Neuronal stem cell (in vitro differentiated cells): Measurements from ENCODE around the gene SLK.

Experiments
- DNase-seq: peaks from one replicate; pipeline ENCODE4 v3.0.0-alpha.2; 2013; ENCODE audit warnings: low spot score
- H2AFZ ChIP-seq: one replicate; pipeline ENCODE4 v1.6.1; 2013; ENCODE audit warnings: mild to moderate bottlenecking, low read length, inconsistent platforms
- H2AK5ac ChIP-seq: 2 replicates; pipeline ENCODE4 v1.6.1; 2013; ENCODE audit warnings: low read depth, mild to moderate bottlenecking, inconsistent platforms, low read length, moderate library complexity, mixed read lengths
- H2BK120ac ChIP-seq: 2 replicates; pipeline ENCODE4 v1.6.1; 2013; ENCODE audit warnings: low read depth, mild to moderate bottlenecking, inconsistent platforms, low read length, moderate library complexity, mixed read lengths
- H2BK12ac ChIP-seq: one replicate; pipeline ENCODE4 v1.6.1; 2013; ENCODE audit warnings: low read length, inconsistent platforms
- H2BK15ac ChIP-seq: 2 replicates; pipeline ENCODE4 v1.6.1; 2013; ENCODE audit warnings: mild to moderate bottlenecking, low read length, inconsistent platforms, mixed read lengths
- H2BK5ac ChIP-seq: one replicate; pipeline ENCODE4 v1.6.1; 2013; ENCODE audit warnings: inconsistent platforms, mild to moderate bottlenecking, low read length, moderate library complexity
- H3K14ac ChIP-seq: one replicate; pipeline ENCODE4 v1.6.1; 2013; ENCODE audit warnings: low read length, inconsistent platforms
- H3K18ac ChIP-seq: 2 replicates; pipeline ENCODE4 v1.6.1; 2013; ENCODE audit warnings: low read length, inconsistent platforms
- H3K23ac ChIP-seq: 2 replicates; pipeline ENCODE4 v1.6.1; 2013; ENCODE audit warnings: low read depth, mild to moderate bottlenecking, mixed read lengths, low read length, inconsistent platforms; ENCODE audit not compliant: poor library complexity
- H3K27ac ChIP-seq: replicated peaks from 3 replicates; pipeline ENCODE4 v1.5.1; 2013; ENCODE audit warnings: low read length, inconsistent platforms
- H3K27me3 ChIP-seq, 3 experiments: 2 replicates each; pipeline ENCODE4 v1.6.1; 2013; ENCODE audit warnings: low read length in 3 of 3, mild to moderate bottlenecking in 2 of 3, inconsistent platforms in 1 of 3, low read depth in 1 of 3, mixed read lengths in 1 of 3, moderate library complexity in 1 of 3; ENCODE audit not compliant: control insufficient read depth in 3 of 3, insufficient read depth in 3 of 3
- H3K36me3 ChIP-seq, 2 donors: replicated peaks in 1 of 2; 2 replicates each; pipeline ENCODE4 v1.6.1; 2013; ENCODE audit warnings: low read length in 2 of 2; ENCODE audit not compliant: control insufficient read depth in 2 of 2, insufficient read depth in 2 of 2
- H3K4ac ChIP-seq: 2 replicates; pipeline ENCODE4 v1.6.1; 2013; ENCODE audit warnings: inconsistent platforms, mild to moderate bottlenecking, low read length, moderate library complexity
- H3K4me1 ChIP-seq, 2 donors: 1 replicate in 1 of 2; 2 replicates in 1 of 2; pipeline ENCODE4 v1.6.1; 2013; ENCODE audit warnings: low read length in 2 of 2, low read depth in 1 of 2; ENCODE audit not compliant: control insufficient read depth in 2 of 2, insufficient read depth in 1 of 2
- H3K4me2 ChIP-seq: one replicate; pipeline ENCODE4 v1.6.1; 2013; ENCODE audit warnings: mild to moderate bottlenecking, low read length, inconsistent platforms; ENCODE audit not compliant: insufficient read depth, poor library complexity, severe bottlenecking
- H3K4me3 ChIP-seq, 2 donors: 2 replicates each; pipeline ENCODE4 v1.5.1; 2013; ENCODE audit warnings: low read length in 2 of 2, mild to moderate bottlenecking in 2 of 2, inconsistent platforms in 1 of 2, moderate library complexity in 1 of 2
- H3K79me1 ChIP-seq: one replicate; pipeline ENCODE4 v1.6.1; 2013; ENCODE audit warnings: low read depth, mild to moderate bottlenecking, inconsistent platforms, low read length, moderate library complexity
- H3K9ac ChIP-seq: one replicate; pipeline ENCODE4 v1.6.1; 2013; ENCODE audit warnings: mild to moderate bottlenecking, low read depth, low read length, inconsistent platforms; ENCODE audit not compliant: poor library complexity
- H3K9me3 ChIP-seq, 2 donors: replicated peaks in 1 of 2; 2 replicates each; pipeline versions ENCODE3 to v1.6.1; 2013; ENCODE audit warnings: low read length in 2 of 2, mild to moderate bottlenecking in 2 of 2, inconsistent platforms in 1 of 2, low read depth in 1 of 2, mixed read lengths in 1 of 2, moderate library complexity in 1 of 2; ENCODE audit not compliant: control insufficient read depth in 2 of 2, insufficient read depth in 1 of 2
- H4K8ac ChIP-seq: one replicate; pipeline ENCODE4 v1.6.1; 2013; ENCODE audit warnings: low read depth, mild to moderate bottlenecking, inconsistent platforms, low read length, moderate library complexity
- H4K91ac ChIP-seq: one replicate; pipeline ENCODE4 v1.6.1; 2013; ENCODE audit warnings: low read length, low read depth, mild to moderate bottlenecking, inconsistent platforms; ENCODE audit not compliant: poor library complexity
- WGBS, 2 donors: extraction: QIAGEN DNeasy Blood & Tissue Kit; methylation state at CpG; one replicate each; pipeline ENCODE4 v1.1.7; 2013; ENCODE audit warnings: missing lambda C conversion rate in 2 of 2, mixed read lengths in 1 of 2; ENCODE audit not compliant: insufficient read length in 2 of 2, insufficient replicate concordance in 1 of 2; ENCODE audit errors: extremely low coverage in 2 of 2; 5-methylcytosine and 5-hydroxymethylcytosine counted together

The SLK gene

GRCh38 chr10:104035194-104036068 lies 68.5 kb downstream of the SLK start:
- no peaks in the 10 kb centered on the region for H3K79me1 ChIP-seq
- WGBS, 2 donors: 90 to 100% methylated on average over 1 to 3 of the region's 18 CpGs
- H2BK5ac ChIP-seq: no peak overlapping the region
- no peak for DNase-seq
- H3K4me2 ChIP-seq: no peak overlapping the region
- H3K23ac ChIP-seq: peak overlapping the region; percentile 76
- H3K9ac ChIP-seq: peak overlapping the region; percentile 3
- peak overlapping the region; percentile 92 for H3K18ac ChIP-seq
- peaks cover 0 to 3% of the 10 kb centered on the region in 2 donors for H3K36me3 ChIP-seq
- H2BK15ac ChIP-seq: peak overlapping the region; percentile 21
- H2BK120ac ChIP-seq: no peak overlapping the region
- peak overlapping the region; percentile 59 for H4K91ac ChIP-seq
- no peak overlapping the region for H2AFZ ChIP-seq
- H2AK5ac ChIP-seq: peak overlapping the region; percentile 76
- peaks cover 3 to 25% of the 10 kb centered on the region in 2 donors for H3K4me1 ChIP-seq
- peak overlapping the region; percentile 23 for H4K8ac ChIP-seq
- H3K27ac ChIP-seq: no peak overlapping the region
- no peaks in the 10 kb centered on the region for H3K9me3 ChIP-seq
- no peaks in the 10 kb centered on the region for H3K27me3 ChIP-seq
- H3K14ac ChIP-seq: peak overlapping the region; percentile 9
- H3K4ac ChIP-seq: no peak overlapping the region
- no peak overlapping the region for H2BK12ac ChIP-seq
- no peak overlapping the region for H3K4me3 ChIP-seq

GRCh38 chr10:104036069-104036384 lies 69.1 kb downstream of the SLK start:
- no peak overlapping the region for H3K4me2 ChIP-seq
- H2AFZ ChIP-seq: no peak overlapping the region
- H2BK15ac ChIP-seq: no peak overlapping the region
- H3K23ac ChIP-seq: peak overlapping the region; percentile 76
- H3K4ac ChIP-seq: no peak overlapping the region
- H4K91ac ChIP-seq: peak overlapping the region; percentile 59
- H3K27me3 ChIP-seq: no peaks in the 10 kb centered on the region
- DNase-seq: no peak
- no peak overlapping the region for H3K4me3 ChIP-seq
- H2BK5ac ChIP-seq: no peak overlapping the region
- no peak overlapping the region for H3K18ac ChIP-seq
- peak overlapping the region; percentile 9 for H3K14ac ChIP-seq
- H3K79me1 ChIP-seq: no peaks in the 10 kb centered on the region
- peak overlapping the region; percentile 32 for H3K9ac ChIP-seq
- no peak overlapping the region for H2BK120ac ChIP-seq
- H3K36me3 ChIP-seq: no peaks in the 10 kb centered on the region
- no peak overlapping the region for H4K8ac ChIP-seq
- WGBS, 2 donors: no CpG with 5 or more reads among the region's 3 CpGs
- no peak overlapping the region for H2AK5ac ChIP-seq
- no peak overlapping the region for H3K27ac ChIP-seq
- no peak overlapping the region for H2BK12ac ChIP-seq
- H3K9me3 ChIP-seq: no peaks in the 10 kb centered on the region
- H3K4me1 ChIP-seq: peaks cover 3 to 25% of the 10 kb centered on the region in 2 donors

- Histone ChIP-seq H3K36me3 (no peaks in the 10 kb centered on the region), H3K23ac (peak overlapping the region; percentile 18), H3K4me2 (no peak overlapping the region), H3K27me3 (no peaks in the 10 kb centered on the region), H2BK15ac (peak overlapping the region; percentile 63), H3K27ac (no peak overlapping the region), H3K14ac (peak overlapping the region; percentile 9), H4K8ac (no peak overlapping the region), H3K9ac (peak overlapping the region; percentile 13), H3K79me1 (no peaks in the 10 kb centered on the region), H2AFZ (no peak overlapping the region), H2BK5ac (peak overlapping the region; percentile 14), H2BK12ac (peak overlapping the region; percentile 75), H4K91ac (no peak overlapping the region), H3K4ac (no peak overlapping the region), H3K9me3 (no peaks in the 10 kb centered on the region), H2AK5ac (peak overlapping the region; percentile 86), H3K18ac (peak overlapping the region; percentile 84), H3K4me3 (no peak overlapping the region), H2BK120ac (no peak overlapping the region), H3K4me1 (peaks cover 3 to 25% of the 10 kb centered on the region in 2 donors)
- no CpG with 5 or more reads among the region's 21 CpGs for WGBS, 2 donors
- DNase-seq: no peak
These were observed 69.7 kb downstream of the SLK start for GRCh38 chr10:104036518-104037260.
